GM19395 (cell line): Measurements from ENCODE around the gene SLCO4A1.
"Not testable (repeated sequence)": the region's sequence is repeated elsewhere in the genome, so short reads cannot be mapped to it uniquely, and the experiment has no call there.

Experiments used
- ATAC-seq: cut with Tn5 transposase; IDR thresholded peaks from one replicate; pipeline ENCODE4 v1.9.1; 2021; ENCODE audit warnings: mild to moderate bottlenecking, moderate library complexity; ENCODE audit not compliant: unreplicated experiment

SLCO4A1 gene

DNA sequence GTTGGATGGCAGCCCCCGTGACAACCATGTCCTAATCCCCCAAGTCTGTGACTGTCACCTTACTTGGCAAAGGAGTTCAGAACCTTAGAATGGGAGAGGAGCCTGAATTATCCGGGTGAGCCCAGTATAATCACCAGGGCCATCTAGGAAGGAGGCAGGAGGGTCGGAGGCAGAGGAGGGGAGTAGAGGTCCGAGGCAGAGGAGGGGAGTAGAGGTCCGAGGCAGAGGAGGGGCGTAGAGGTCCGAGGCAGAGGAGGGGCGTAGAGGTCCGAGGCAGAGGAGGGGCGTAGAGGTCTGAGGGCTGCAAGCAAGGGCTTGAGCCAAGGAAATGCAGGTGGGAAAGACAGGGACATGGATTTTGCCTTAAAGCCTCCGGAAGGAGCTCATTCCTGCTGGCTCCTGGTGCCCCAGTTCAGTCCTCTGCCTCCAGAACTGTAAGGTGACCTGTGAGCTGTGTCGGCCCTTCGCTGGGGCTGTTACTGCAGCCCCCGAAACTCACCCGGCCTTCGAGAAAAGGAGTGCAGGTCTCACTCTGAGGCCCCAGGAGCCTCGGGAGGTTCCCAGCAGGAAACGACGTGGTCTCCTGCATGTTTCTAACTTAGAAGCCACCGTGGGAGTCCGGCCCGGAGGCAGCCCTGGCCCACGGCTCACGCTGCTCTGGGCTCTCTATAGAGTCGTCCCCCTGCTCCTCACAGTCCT, 20.0 kb upstream of the SLCO4A1 start:
- no peak for ATAC-seq

DNA sequence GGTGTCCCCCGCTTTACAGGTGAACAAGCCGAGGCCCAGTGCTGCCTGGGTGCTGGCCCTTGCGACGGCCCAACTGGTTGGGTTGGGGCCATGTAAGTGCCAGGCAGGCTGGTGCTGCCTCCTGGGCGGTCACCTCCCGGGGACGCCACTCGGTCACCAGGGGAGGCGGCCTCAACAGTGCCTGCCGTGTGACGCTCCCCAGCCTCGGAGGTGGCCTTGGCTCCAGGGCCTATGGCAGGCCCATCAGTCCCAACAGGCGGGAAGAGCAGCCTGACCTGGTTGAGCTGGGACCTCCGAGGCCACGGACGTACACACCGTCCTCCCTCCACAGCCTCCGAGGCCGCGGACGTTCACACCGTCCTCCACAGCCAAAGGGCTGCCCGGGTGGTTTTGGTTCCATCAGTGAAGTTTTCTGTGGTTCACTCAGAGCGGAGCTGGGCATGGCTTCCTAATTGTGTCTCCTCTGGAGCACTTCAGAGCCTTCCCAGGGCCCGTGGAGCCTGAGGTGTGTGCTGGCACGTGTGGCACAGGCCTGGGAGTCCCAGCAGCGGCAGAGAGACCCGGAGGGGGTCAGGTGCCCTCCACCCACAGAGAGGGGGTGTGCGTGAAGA, 19.3 kb upstream of the SLCO4A1 start:
- ATAC-seq, result no peak

DNA sequence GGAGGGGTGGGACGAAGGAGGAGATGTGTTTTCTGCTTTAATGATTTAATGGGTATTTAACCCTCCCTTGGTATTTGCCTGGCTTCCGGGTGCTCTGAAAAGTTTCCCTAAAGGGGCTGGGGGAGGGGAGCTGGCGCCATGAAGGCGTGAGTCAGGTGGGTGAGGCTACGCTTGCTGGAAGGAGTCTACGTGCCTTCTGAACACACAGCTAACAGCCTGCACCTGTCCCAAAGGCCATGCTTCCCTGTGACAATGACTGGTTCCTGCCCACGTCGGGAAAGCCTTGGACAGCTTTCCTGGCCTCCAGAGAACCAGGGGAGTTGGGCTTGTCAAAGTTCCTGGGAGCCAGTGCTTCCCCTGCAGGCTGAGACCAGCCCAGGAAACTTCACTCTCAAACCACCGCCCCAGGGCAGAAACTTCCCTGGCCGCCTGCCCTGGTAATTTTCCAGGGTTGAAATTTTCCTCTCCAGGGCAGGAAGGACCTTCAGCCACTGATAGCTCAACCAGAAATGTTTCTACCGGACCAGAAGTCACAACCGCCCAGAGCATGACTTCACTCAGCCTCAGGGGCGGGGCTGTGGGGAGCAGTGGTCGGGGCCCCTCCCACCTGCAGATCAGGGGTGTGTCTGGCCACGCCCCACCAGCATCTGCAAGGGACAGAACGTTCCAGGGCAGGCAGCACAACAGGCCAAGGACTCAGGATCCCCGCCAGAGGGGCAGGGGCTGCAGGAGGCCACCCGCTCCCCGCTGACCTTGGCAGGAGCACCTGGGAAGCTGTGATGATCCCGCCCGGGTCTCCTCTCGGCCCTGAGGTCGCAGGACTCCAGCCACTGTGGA, 18.6 kb upstream of the SLCO4A1 start:
- peak; percentile 77 for ATAC-seq

DNA sequence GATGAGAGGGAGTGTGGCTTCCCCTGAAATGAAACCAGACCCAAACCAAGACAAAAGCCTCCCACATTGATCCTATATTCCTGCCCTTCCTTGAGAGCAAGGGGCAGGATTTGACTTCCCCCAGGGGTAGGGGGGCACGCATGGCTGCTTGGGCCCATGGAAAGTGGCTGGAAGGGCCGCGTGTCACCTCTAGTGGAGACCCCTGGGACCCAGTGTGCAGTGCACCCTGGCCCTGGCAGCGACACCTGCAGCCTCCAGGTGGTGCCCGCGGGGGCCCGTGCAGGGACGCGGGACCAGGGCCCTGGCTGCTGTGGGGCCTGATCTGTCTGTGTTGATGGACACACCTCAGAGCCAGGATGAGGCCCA, 18.0 kb upstream of the SLCO4A1 start:
- peak; percentile 51 for ATAC-seq

DNA sequence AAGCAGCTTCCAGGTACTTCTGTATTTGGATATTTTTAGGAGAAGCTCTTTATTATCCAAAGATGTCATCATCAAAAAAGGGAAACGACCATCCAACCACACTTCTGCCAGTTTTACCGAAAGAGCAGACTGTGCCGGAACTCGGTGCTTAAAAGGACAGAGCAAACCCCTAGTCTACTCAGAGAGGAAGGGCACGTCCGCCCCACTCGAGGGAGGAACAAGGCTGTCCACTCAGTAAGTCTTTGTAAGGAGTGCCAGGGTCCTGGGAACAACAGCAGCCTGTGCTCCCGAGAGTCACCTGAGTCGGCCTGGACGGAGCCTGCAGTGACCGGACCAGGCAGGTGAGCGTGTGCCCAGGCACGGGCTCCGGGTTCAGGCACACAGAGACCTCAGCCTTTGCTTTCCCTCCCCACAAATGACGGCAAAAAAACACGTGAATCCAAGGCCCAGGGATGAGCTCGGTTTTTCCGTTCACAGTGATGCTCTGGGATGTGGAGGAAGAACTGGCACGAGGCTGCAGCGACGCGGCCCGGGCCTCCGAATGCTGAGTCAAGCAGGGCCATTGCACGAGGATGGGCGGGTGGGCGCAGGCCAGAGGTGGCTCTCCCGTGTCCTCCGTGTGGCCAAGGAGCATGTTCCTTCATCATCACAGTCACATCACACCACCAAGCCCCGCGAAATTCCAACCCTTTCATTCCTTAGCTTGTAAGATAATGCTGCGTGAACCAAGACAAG, 17.4 kb upstream of the SLCO4A1 start:
- ATAC-seq, result no peak

GRCh38 chr20:62625516-62625915, 16.8 kb upstream of the SLCO4A1 start:
- ATAC-seq, result no peak

GRCh38 chr20:62625921-62626547, 16.3 kb upstream of the SLCO4A1 start:
- ATAC-seq, result no peak

DNA sequence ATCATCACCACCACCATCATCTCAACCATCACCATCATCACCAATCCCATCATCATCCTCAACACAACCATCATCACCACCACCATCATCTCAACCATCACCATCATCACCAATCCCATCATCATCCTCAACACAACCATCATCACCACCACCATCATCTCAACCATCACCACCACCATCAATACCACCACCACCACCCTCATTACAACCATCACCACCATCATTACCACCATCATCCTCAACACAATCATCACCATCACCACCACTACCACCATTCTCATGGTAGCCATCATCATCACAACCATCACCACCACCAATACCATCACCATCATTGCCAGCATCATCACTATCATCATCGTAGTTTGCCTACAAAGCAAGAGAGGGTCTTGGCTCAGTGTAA, 14.9 kb upstream of the SLCO4A1 start:
- ATAC-seq, result not testable (repeated sequence)

- no peak for ATAC-seq
These were observed 14.2 kb upstream of the SLCO4A1 start for GRCh38 chr20:62627901-62628612.

GRCh38 chr20:62628691-62629090, 13.6 kb upstream of the SLCO4A1 start:
- ATAC-seq, result no peak

DNA sequence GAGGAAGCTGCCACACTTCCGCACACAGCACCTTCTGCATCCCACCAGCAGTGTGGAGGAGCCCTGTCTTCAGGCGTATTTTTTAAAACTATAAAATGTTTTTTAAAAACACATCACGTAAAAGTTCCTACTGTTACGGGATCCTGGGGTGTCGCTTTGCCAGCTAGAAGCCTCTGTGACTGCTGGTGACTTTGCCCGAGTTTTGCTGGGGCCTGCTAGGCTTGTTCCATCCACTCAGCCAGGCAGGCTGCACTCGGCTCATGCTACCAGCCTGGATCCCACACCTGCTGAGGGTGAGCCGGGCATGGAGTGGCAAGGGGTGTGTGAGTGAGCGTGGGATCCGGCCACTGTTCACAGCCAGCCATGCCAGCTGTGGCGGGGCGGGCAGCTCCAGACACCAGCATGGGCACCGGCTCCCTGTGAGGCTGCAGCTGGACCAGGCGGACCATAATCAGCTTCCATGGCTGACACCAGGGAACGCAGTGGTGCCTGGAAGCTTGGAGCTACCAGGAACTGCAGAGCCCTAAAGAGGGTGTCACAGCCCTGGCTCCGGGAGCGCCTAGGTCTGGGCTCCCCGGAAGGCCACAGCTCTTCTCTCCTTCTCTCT, 12.3 kb upstream of the SLCO4A1 start:
- no peak for ATAC-seq

- ATAC-seq, result no peak
These were observed 10.7 kb upstream of the SLCO4A1 start for GRCh38 chr20:62631336-62632308.

GRCh38 chr20:62632575-62633090, 9.7 kb upstream of the SLCO4A1 start:
- ATAC-seq, result no peak

GRCh38 chr20:62633598-62634329, 8.5 kb upstream of the SLCO4A1 start:
- no peak for ATAC-seq

DNA sequence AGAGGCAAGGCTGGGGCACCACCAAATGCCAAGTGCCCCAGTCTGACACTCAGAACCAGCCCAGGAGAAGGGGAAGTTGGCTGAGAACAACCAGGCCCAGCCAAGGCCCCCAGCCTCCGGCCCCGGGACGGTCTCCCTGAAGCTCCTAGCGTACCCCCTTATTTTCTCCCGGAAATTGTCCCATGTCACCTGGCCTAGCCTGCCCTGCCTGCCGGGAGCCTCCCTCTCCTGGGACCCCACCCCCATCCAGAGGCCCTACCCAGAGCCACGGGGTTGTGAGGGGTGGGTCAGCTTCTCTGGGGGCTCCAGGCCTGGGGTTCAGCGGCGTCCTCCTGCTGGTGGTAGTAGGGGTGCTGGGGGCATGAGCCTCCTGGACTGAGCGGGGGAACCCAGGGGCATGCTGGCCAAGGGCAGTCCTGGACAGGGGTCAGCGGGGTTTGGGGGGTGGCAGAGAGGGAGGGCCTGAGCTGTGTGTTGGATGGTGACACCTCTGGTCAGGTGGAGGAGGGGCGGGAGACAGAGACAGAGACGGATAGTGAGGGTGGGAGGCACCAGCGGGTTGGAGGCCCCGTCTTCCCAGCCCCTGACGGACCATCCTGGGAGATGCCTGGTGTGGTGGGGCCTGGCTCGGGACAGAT, 7.9 kb upstream of the SLCO4A1 start:
- no peak for ATAC-seq

GRCh38 chr20:62635232-62635631, 7.1 kb upstream of the SLCO4A1 start:
- ATAC-seq, result no peak

- ATAC-seq, result no peak
These were observed 6.5 kb upstream of the SLCO4A1 start for GRCh38 chr20:62635852-62636251.
